Keratinocyte (primary cell): ENCODE data around the gene SCN2B. TPM values are rescaled to one million over a fixed set of nuclear protein-coding genes. Genes with fewer than 3 reads are reported as not detected.
"Not testable (repeated sequence)": the region's sequence is repeated elsewhere in the genome, so short reads cannot be mapped to it uniquely, and the experiment has no call there.

Experiments used
- DNase-seq: peaks from one replicate; pipeline ENCODE4 v3.0.0-alpha.2; 2011; ENCODE audit warnings: low read depth, missing footprints, low spot score
- FAIRE-seq: peaks from 2 replicates; lab custom pipeline; 2011; peaks lifted over from hg19 to GRCh38; lab: Jason Lieb, UNC
- H2AFZ ChIP-seq: 2 replicates; pipeline ENCODE4 v1.6.0; 2012; ENCODE audit warnings: low read length, control low read depth, inconsistent platforms; ENCODE audit not compliant: control insufficient read depth
- H3K27ac ChIP-seq: 2 replicates; pipeline ENCODE4 v1.5.1; 2011; ENCODE audit warnings: low read length; ENCODE audit not compliant: control insufficient read depth, insufficient read depth
- H3K27me3 ChIP-seq: 3 replicates; pipeline ENCODE4 v1.6.0; 2011; ENCODE audit warnings: low read length; ENCODE audit not compliant: control insufficient read depth, insufficient read depth; ENCODE audit errors: extremely low read depth
- H3K36me3 ChIP-seq, 2 experiments: 2 replicates in 1 of 2; 3 replicates in 1 of 2; pipeline ENCODE4 v1.5.1; 2011; ENCODE audit warnings: low read length in 2 of 2, mild to moderate bottlenecking in 1 of 2; ENCODE audit not compliant: control insufficient read depth in 2 of 2, insufficient read depth in 2 of 2; ENCODE audit errors: extremely low read depth in 1 of 2
- H3K4me1 ChIP-seq: 3 replicates; pipeline ENCODE4 v1.5.1; 2011; ENCODE audit warnings: low read length; ENCODE audit not compliant: control insufficient read depth, insufficient read depth; ENCODE audit errors: extremely low read depth
- H3K4me2 ChIP-seq: 3 replicates; pipeline ENCODE4 v1.6.0; 2011; ENCODE audit warnings: low read depth, low read length; ENCODE audit not compliant: control insufficient read depth, insufficient read depth; ENCODE audit errors: extremely low read depth
- H3K4me3 ChIP-seq, 3 experiments: fragments of 200-600 bp in 1 of 3; sonication (generic) in 1 of 3; 2 replicates in 2 of 3; 3 replicates in 1 of 3; pipeline ENCODE4 v1.5.1; 2011 to 2016; ENCODE audit warnings: low read length in 3 of 3, mild to moderate bottlenecking in 3 of 3, control low read depth in 2 of 3, inconsistent platforms in 1 of 3, low read depth in 1 of 3, mixed read lengths in 1 of 3, mixed run types in 1 of 3, moderate library complexity in 1 of 3; ENCODE audit not compliant: control insufficient read depth in 2 of 3, insufficient read depth in 2 of 3; ENCODE audit errors: extremely low read depth in 1 of 3
- H3K79me2 ChIP-seq: 2 replicates; pipeline ENCODE4 v1.6.0; 2012; ENCODE audit warnings: low read length; ENCODE audit not compliant: control insufficient read depth, insufficient read depth
- H3K9ac ChIP-seq: 3 replicates; pipeline ENCODE4 v1.6.0; 2011; ENCODE audit warnings: low read length; ENCODE audit not compliant: control insufficient read depth, insufficient read depth; ENCODE audit errors: extremely low read depth
- H3K9me1 ChIP-seq: 3 replicates; pipeline ENCODE4 v1.6.0; 2011; ENCODE audit warnings: low read length; ENCODE audit not compliant: control insufficient read depth, insufficient read depth; ENCODE audit errors: extremely low read depth
- H3K9me3 ChIP-seq: 2 replicates; pipeline ENCODE4 v1.5.1; 2012; ENCODE audit warnings: low read depth, low read length; ENCODE audit not compliant: control insufficient read depth
- H4K20me1 ChIP-seq: 3 replicates; pipeline ENCODE4 v1.6.0; 2011; ENCODE audit warnings: low read length; ENCODE audit not compliant: control insufficient read depth, insufficient read depth; ENCODE audit errors: extremely low read depth
- CTCF ChIP-seq, 3 experiments: IDR thresholded peaks in 1 of 3; conservative IDR thresholded peaks in 1 of 3; optimal IDR thresholded peaks in 1 of 3; 2 replicates in 2 of 3; 3 replicates in 1 of 3; pipeline versions ENCODE3 to v1.5.1; 2011; ENCODE audit warnings: low read length in 3 of 3, mild to moderate bottlenecking in 3 of 3, moderate library complexity in 2 of 3, control low read depth in 1 of 3, inconsistent platforms in 1 of 3; ENCODE audit not compliant: insufficient read depth in 2 of 3; ENCODE audit errors: extremely low read depth in 1 of 3
- EZH2 ChIP-seq: IDR thresholded peaks from one replicate; pipeline ENCODE4 v1.6.1; 2012; ENCODE audit warnings: inconsistent platforms, mild to moderate bottlenecking, low read length, moderate library complexity
- dilution Hi-C: fragments of 300-500 bp; cut with MboI; formaldehyde crosslinking; loops from one replicate; pipeline ENCODE4 v1.7.0; 2020; ENCODE audit warnings: low sequenced_read_pairs; ENCODE audit not compliant: extremely low pct_ligation_motif_present
- polyA plus RNA-seq, 5 experiments: library from polyadenylated mRNA; depleted of rRNA in 3 of 5; stranded (reverse) in 3 of 5; stranded (forward) in 1 of 5; unstranded in 1 of 5; fragments of >200 nt; gene quantifications; 1 replicate in 1 of 5; 2 replicates in 3 of 5; 3 replicates in 1 of 5; pipeline versions ENCODE4 v1.2.1 to v1.2.3, GENCODE V29; 2011 to 2012; ENCODE audit warnings: missing spikeins in 2 of 5, low read depth in 1 of 5, low replicate concordance in 1 of 5

The SCN2B gene
- polyA plus RNA-seq, 1 donor (not counting 4 experiments of a cell fraction or from before 2014, with no cell fraction given), result 0.56 TPM

GRCh38 chr11:118186346-118187107 lies 10.1 kb upstream of the SCN2B start:
- no peak overlapping the region for H3K27ac ChIP-seq
- dilution Hi-C loops, result no loop called here
- DNase-seq (no peak), FAIRE-seq (no peak)
- no peaks in the 10 kb centered on the region for H3K27me3 ChIP-seq
- no peak overlapping the region for H3K9ac ChIP-seq
- H3K9me1 ChIP-seq, result no peaks in the 10 kb centered on the region
- H3K4me3 ChIP-seq, result no peak overlapping the region
- no peaks in the 10 kb centered on the region for H3K9me3 ChIP-seq
- TF ChIP-seq CTCF (optimal IDR thresholded peaks at IDR 0.05 in 1 of 3, IDR thresholded peaks at IDR 0.05 in 1 of 3, conservative IDR thresholded peaks at IDR 0.05 in 1 of 3; ENCODE audit: extremely low read depth in 1 of 3, insufficient read depth in 2 of 3, low read length in 3 of 3) (no peak), EZH2 (no peak)
- no peaks in the 10 kb centered on the region for H3K4me1 ChIP-seq
- H3K79me2 ChIP-seq, result no peaks in the 10 kb centered on the region
- H2AFZ ChIP-seq, result no peak overlapping the region
- no peaks in the 10 kb centered on the region for H3K36me3 ChIP-seq
- H3K4me2 ChIP-seq, result no peak overlapping the region
- H4K20me1 ChIP-seq, result no peaks in the 10 kb centered on the region

- DNase-seq, result no peak
- dilution Hi-C loops, result no loop called here
- Histone ChIP-seq H3K79me2 (no peaks in the 10 kb centered on the region), H3K9ac (no peak overlapping the region), H3K36me3 (no peaks in the 10 kb centered on the region), H3K9me1 (no peaks in the 10 kb centered on the region), H3K9me3 (no peaks in the 10 kb centered on the region), H3K27me3 (no peaks in the 10 kb centered on the region), H3K4me1 (peaks cover 12% of the 10 kb centered on the region), H3K27ac (no peak overlapping the region), H4K20me1 (no peaks in the 10 kb centered on the region), H3K4me3 (no peak overlapping the region), H2AFZ (no peak overlapping the region), H3K4me2 (no peak overlapping the region)
- no peak for FAIRE-seq
- no peak for TF ChIP-seq CTCF (optimal IDR thresholded peaks at IDR 0.05 in 1 of 3, IDR thresholded peaks at IDR 0.05 in 1 of 3, conservative IDR thresholded peaks at IDR 0.05 in 1 of 3; ENCODE audit: extremely low read depth in 1 of 3, insufficient read depth in 2 of 3, low read length in 3 of 3)
- TF ChIP-seq EZH2, result no peak
Measured at GRCh38 chr11:118184784-118185579, 8.5 kb upstream of the SCN2B start.

GRCh38 chr11:118183691-118184090 lies 7.3 kb upstream of the SCN2B start:
- H4K20me1 ChIP-seq, H3K27ac ChIP-seq, H3K79me2 ChIP-seq, H3K4me2 ChIP-seq, dilution Hi-C loops, FAIRE-seq, H2AFZ ChIP-seq, H3K36me3 ChIP-seq, H3K9me3 ChIP-seq, H3K27me3 ChIP-seq, DNase-seq, H3K4me3 ChIP-seq, H3K9ac ChIP-seq, H3K9me1 ChIP-seq: not testable (repeated sequence)
- peaks cover 16% of the 10 kb centered on the region for H3K4me1 ChIP-seq
